ENCODE data around the gene GAB2. TPM values are rescaled to one million over a fixed set of nuclear protein-coding genes. Genes with fewer than 3 reads are reported as not detected.

GAB2 gene
- total RNA-seq, 2 experiments from 2014 or later: 1.4 to 1.8 TPM

- no peak for TF ChIP-seq CTCF (IDR thresholded peaks at IDR 0.05)
- Mint-ChIP-seq H3K36me3 (ENCODE audit: low read depth) (no peaks in the 10 kb centered on the region), H3K9me3 (no peaks in the 10 kb centered on the region), H3K27ac (no peak overlapping the region), H3K27me3 (no peaks in the 10 kb centered on the region), H3K4me1 (ENCODE audit: low read depth) (no peaks in the 10 kb centered on the region), H3K4me3 (no peak overlapping the region)
- intact Hi-C loops (cut with micrococcal nuclease): no loop called here
- ChIA-PET POLR2A (no interaction called here), CTCF (no interaction called here)
- DNase-seq: peak; percentile 4
- ATAC-seq: no peak
Measured at GRCh38 chr11:78391424-78391823, 26.2 kb downstream of the GAB2 start.

GRCh38 chr11:78390809-78391208 lies 26.8 kb downstream of the GAB2 start:
- intact Hi-C loops (cut with micrococcal nuclease): no loop called here
- CTCF ChIA-PET: no interaction called here

GRCh38 chr11:78386215-78386941 lies 31.2 kb downstream of the GAB2 start:
- H3K27ac Mint-ChIP-seq: no peak overlapping the region
- no peaks in the 10 kb centered on the region for H3K27me3 Mint-ChIP-seq
- H3K36me3 Mint-ChIP-seq (ENCODE audit: low read depth): peaks cover 7% of the 10 kb centered on the region
- H3K4me1 Mint-ChIP-seq (ENCODE audit: low read depth): no peaks in the 10 kb centered on the region
- DNase-seq (no peak), ATAC-seq (no peak)
- ChIA-PET CTCF (no interaction called here), POLR2A (no interaction called here)
- H3K9me3 Mint-ChIP-seq: peaks cover 18% of the 10 kb centered on the region
- H3K4me3 Mint-ChIP-seq: no peak overlapping the region
- intact Hi-C loops (cut with micrococcal nuclease): no loop called here
- TF ChIP-seq CTCF (IDR thresholded peaks at IDR 0.05): no peak

More at GRCh38 chr11:78390809-78391208, 26.8 kb downstream of the GAB2 start:
- POLR2A ChIA-PET: no interaction called here
- no peaks in the 10 kb centered on the region for H3K4me1 Mint-ChIP-seq (ENCODE audit: low read depth)
- peaks cover 2% of the 10 kb centered on the region for H3K9me3 Mint-ChIP-seq
- H3K27me3 Mint-ChIP-seq: no peaks in the 10 kb centered on the region
- no peak overlapping the region for H3K27ac Mint-ChIP-seq
- no peak for DNase-seq
- TF ChIP-seq CTCF (IDR thresholded peaks at IDR 0.05): no peak
- no peaks in the 10 kb centered on the region for H3K36me3 Mint-ChIP-seq (ENCODE audit: low read depth)
- ATAC-seq: no peak
- H3K4me3 Mint-ChIP-seq: no peak overlapping the region

GRCh38 chr11:78385205-78385604 lies 32.4 kb downstream of the GAB2 start:
- peaks cover 18% of the 10 kb centered on the region for H3K9me3 Mint-ChIP-seq
- H3K27ac Mint-ChIP-seq: no peak overlapping the region
- intact Hi-C loops (cut with micrococcal nuclease): no loop called here
- no peak for TF ChIP-seq CTCF (IDR thresholded peaks at IDR 0.05)
- DNase-seq (no peak), ATAC-seq (no peak)
- peaks cover 7% of the 10 kb centered on the region for H3K36me3 Mint-ChIP-seq (ENCODE audit: low read depth)
- no peaks in the 10 kb centered on the region for H3K27me3 Mint-ChIP-seq
- ChIA-PET CTCF (interaction anchor here (0.8 kb wide), 1 partner anchor 50 kb away, joined by 3 read pairs; no protein-coding TSS in a partner anchor), POLR2A (interaction anchor here (1.0 kb wide), 1 partner anchor 32 kb away, joined by 3 read pairs; the partner anchor contains the start of gene GAB2)
- no peak overlapping the region for H3K4me3 Mint-ChIP-seq
- no peaks in the 10 kb centered on the region for H3K4me1 Mint-ChIP-seq (ENCODE audit: low read depth)

GRCh38 chr11:78384231-78384630 lies 33.4 kb downstream of the GAB2 start:
- no peak overlapping the region for H3K4me3 Mint-ChIP-seq
- intact Hi-C loops (cut with micrococcal nuclease): no loop called here
- ATAC-seq (no peak), DNase-seq (no peak)
- H3K4me1 Mint-ChIP-seq (ENCODE audit: low read depth): peaks cover under 1% of the 10 kb centered on the region
- no peak overlapping the region for H3K27ac Mint-ChIP-seq
- ChIA-PET POLR2A (no interaction called here), CTCF (no interaction called here)
- H3K9me3 Mint-ChIP-seq: peaks cover 18% of the 10 kb centered on the region
- no peak for TF ChIP-seq CTCF (IDR thresholded peaks at IDR 0.05)
- peaks cover 7% of the 10 kb centered on the region for H3K36me3 Mint-ChIP-seq (ENCODE audit: low read depth)
- no peaks in the 10 kb centered on the region for H3K27me3 Mint-ChIP-seq

Data from activated CD8-positive, alpha-beta T cell treated with anti-CD3 and anti-CD28 coated beads for 36 hours (primary cell).